HUES48 (cell line): Measurements from ENCODE around the gene PPP1R13B.
A peak's percentile ranks its signal among the peaks of the same experiment; 100 is the strongest.

ENCODE experiments used
- H3K27ac ChIP-seq: one replicate; pipeline ENCODE4 v1.7.0; 2013; ENCODE audit warnings: low read depth, low read length, inconsistent platforms
- H3K27me3 ChIP-seq: 2 replicates; pipeline ENCODE4 v1.6.1; 2013; ENCODE audit warnings: mild to moderate bottlenecking, low read length; ENCODE audit not compliant: control insufficient read depth, insufficient read depth
- H3K36me3 ChIP-seq: 2 replicates; pipeline ENCODE4 v1.6.1; 2013; ENCODE audit warnings: low read length; ENCODE audit not compliant: control insufficient read depth, insufficient read depth
- H3K4me1 ChIP-seq: 2 replicates; pipeline ENCODE4 v1.6.1; 2013; ENCODE audit warnings: mild to moderate bottlenecking, low read length; ENCODE audit not compliant: control insufficient read depth, insufficient read depth
- H3K4me3 ChIP-seq: 2 replicates; pipeline ENCODE4 v1.5.1; 2013; ENCODE audit warnings: mild to moderate bottlenecking, low read depth, low read length
- H3K9ac ChIP-seq: 2 replicates; pipeline ENCODE4 v1.6.1; 2013; ENCODE audit warnings: mild to moderate bottlenecking, low read depth, low read length, moderate library complexity
- H3K9me3 ChIP-seq: 2 replicates; pipeline ENCODE4 v1.6.1; 2013; ENCODE audit warnings: low read length; ENCODE audit not compliant: control insufficient read depth, insufficient read depth

Gene PPP1R13B

GRCh38 chr14:103699901-103700752, 147.2 kb downstream of the PPP1R13B start:
- H3K36me3 ChIP-seq, result peaks cover 73% of the 10 kb centered on the region
- no peak overlapping the region for H3K4me3 ChIP-seq
- no peaks in the 10 kb centered on the region for H3K9me3 ChIP-seq
- H3K9ac ChIP-seq, result no peak overlapping the region
- no peaks in the 10 kb centered on the region for H3K27me3 ChIP-seq
- no peaks in the 10 kb centered on the region for H3K4me1 ChIP-seq
- no peak overlapping the region for H3K27ac ChIP-seq

GRCh38 chr14:103699261-103699661, 148.1 kb downstream of the PPP1R13B start:
- Histone ChIP-seq H3K27me3 (no peaks in the 10 kb centered on the region), H3K36me3 (peaks cover 74% of the 10 kb centered on the region), H3K4me1 (no peaks in the 10 kb centered on the region), H3K4me3 (no peak overlapping the region), H3K9ac (no peak overlapping the region), H3K9me3 (no peaks in the 10 kb centered on the region), H3K27ac (no peak overlapping the region)

GRCh38 chr14:103698380-103699260, 148.8 kb downstream of the PPP1R13B start:
- Histone ChIP-seq H3K27ac (no peak overlapping the region), H3K4me1 (no peaks in the 10 kb centered on the region)

GRCh38 chr14:103697603-103698379, 149.6 kb downstream of the PPP1R13B start:
- Histone ChIP-seq H3K27ac (no peak overlapping the region), H3K4me3 (no peak overlapping the region), H3K9ac (no peak overlapping the region), H3K9me3 (no peaks in the 10 kb centered on the region), H3K4me1 (no peaks in the 10 kb centered on the region), H3K27me3 (no peaks in the 10 kb centered on the region), H3K36me3 (peaks cover 76% of the 10 kb centered on the region)

More at GRCh38 chr14:103698380-103699260, 148.8 kb downstream of the PPP1R13B start:
- Histone ChIP-seq H3K9me3 (no peaks in the 10 kb centered on the region), H3K36me3 (peaks cover 76% of the 10 kb centered on the region), H3K9ac (no peak overlapping the region), H3K27me3 (no peaks in the 10 kb centered on the region), H3K4me3 (no peak overlapping the region)

GRCh38 chr14:103697206-103697602, 150.2 kb downstream of the PPP1R13B start:
- Histone ChIP-seq H3K27ac (peak overlapping the region; percentile 10), H3K27me3 (no peaks in the 10 kb centered on the region), H3K4me3 (no peak overlapping the region), H3K9me3 (no peaks in the 10 kb centered on the region), H3K36me3 (peaks cover 76% of the 10 kb centered on the region), H3K9ac (no peak overlapping the region), H3K4me1 (no peaks in the 10 kb centered on the region)

GRCh38 chr14:103696466-103697071, 150.8 kb downstream of the PPP1R13B start:
- H3K9me3 ChIP-seq, result no peaks in the 10 kb centered on the region
- no peaks in the 10 kb centered on the region for H3K4me1 ChIP-seq
- no peaks in the 10 kb centered on the region for H3K27me3 ChIP-seq
- H3K27ac ChIP-seq, result peak overlapping the region; percentile 1
- no peak overlapping the region for H3K4me3 ChIP-seq
- no peak overlapping the region for H3K9ac ChIP-seq
- H3K36me3 ChIP-seq, result peaks cover 75% of the 10 kb centered on the region

GRCh38 chr14:103696070-103696402, 151.3 kb downstream of the PPP1R13B start:
- no peak overlapping the region for H3K27ac ChIP-seq
- no peak overlapping the region for H3K4me3 ChIP-seq
- H3K27me3 ChIP-seq, result no peaks in the 10 kb centered on the region
- H3K36me3 ChIP-seq, result peaks cover 77% of the 10 kb centered on the region
- no peaks in the 10 kb centered on the region for H3K9me3 ChIP-seq
- H3K4me1 ChIP-seq, result no peaks in the 10 kb centered on the region
- H3K9ac ChIP-seq, result no peak overlapping the region

- H3K4me3 ChIP-seq, result no peak overlapping the region
- H3K4me1 ChIP-seq, result no peaks in the 10 kb centered on the region
- no peak overlapping the region for H3K27ac ChIP-seq
- H3K9ac ChIP-seq, result no peak overlapping the region
- H3K27me3 ChIP-seq, result no peaks in the 10 kb centered on the region
- peaks cover 78% of the 10 kb centered on the region for H3K36me3 ChIP-seq
- H3K9me3 ChIP-seq, result no peaks in the 10 kb centered on the region
Measured at GRCh38 chr14:103695296-103696069, 151.9 kb downstream of the PPP1R13B start.

- Histone ChIP-seq H3K4me1 (no peaks in the 10 kb centered on the region), H3K36me3 (peaks cover 72% of the 10 kb centered on the region), H3K27ac (no peak overlapping the region), H3K27me3 (no peaks in the 10 kb centered on the region), H3K9ac (no peak overlapping the region), H3K9me3 (no peaks in the 10 kb centered on the region), H3K4me3 (no peak overlapping the region)
Measured at GRCh38 chr14:103694572-103695026, 152.8 kb downstream of the PPP1R13B start.

- Histone ChIP-seq H3K9me3 (no peaks in the 10 kb centered on the region), H3K4me1 (no peaks in the 10 kb centered on the region), H3K27ac (no peak overlapping the region), H3K27me3 (no peaks in the 10 kb centered on the region), H3K4me3 (no peak overlapping the region), H3K36me3 (peaks cover 72% of the 10 kb centered on the region), H3K9ac (no peak overlapping the region)
Measured at GRCh38 chr14:103693515-103693914, 153.9 kb downstream of the PPP1R13B start.
